Effector memory CD4-positive, alpha-beta T cell (primary cell): ENCODE data around the gene RXRG.

Source experiments
- DNase-seq, 3 donors: peaks; one replicate each; pipeline ENCODE4 v3.0.0-alpha.2; 2020
- H3K27ac ChIP-seq: 2 replicates; pipeline ENCODE4 v1.7.0; 2013; ENCODE audit warnings: mild to moderate bottlenecking, low read length, moderate library complexity; ENCODE audit not compliant: insufficient read depth, poor library complexity, severe bottlenecking
- H3K27me3 ChIP-seq: replicated peaks from 2 replicates; pipeline ENCODE4 v1.7.0; 2013; ENCODE audit warnings: mild to moderate bottlenecking, low read length; ENCODE audit not compliant: insufficient read depth, control insufficient read depth, poor library complexity, severe bottlenecking
- H3K36me3 ChIP-seq: 2 replicates; pipeline ENCODE4 v1.7.0; 2013; ENCODE audit warnings: mild to moderate bottlenecking, low read length, moderate library complexity; ENCODE audit not compliant: control insufficient read depth, insufficient read depth
- H3K4me1 ChIP-seq: 2 replicates; pipeline ENCODE4 v1.7.0; 2013; ENCODE audit warnings: low read length, mild to moderate bottlenecking; ENCODE audit not compliant: control insufficient read depth, insufficient read depth, poor library complexity, severe bottlenecking
- H3K4me3 ChIP-seq: 2 replicates; pipeline ENCODE4 v1.7.0; 2013; ENCODE audit warnings: low read length, low read depth, mild to moderate bottlenecking; ENCODE audit not compliant: insufficient read depth, poor library complexity, severe bottlenecking
- H3K9me3 ChIP-seq: 2 replicates; pipeline ENCODE4 v1.7.0; 2013; ENCODE audit warnings: mild to moderate bottlenecking, low read length, moderate library complexity; ENCODE audit not compliant: control insufficient read depth

RXRG gene

DNA sequence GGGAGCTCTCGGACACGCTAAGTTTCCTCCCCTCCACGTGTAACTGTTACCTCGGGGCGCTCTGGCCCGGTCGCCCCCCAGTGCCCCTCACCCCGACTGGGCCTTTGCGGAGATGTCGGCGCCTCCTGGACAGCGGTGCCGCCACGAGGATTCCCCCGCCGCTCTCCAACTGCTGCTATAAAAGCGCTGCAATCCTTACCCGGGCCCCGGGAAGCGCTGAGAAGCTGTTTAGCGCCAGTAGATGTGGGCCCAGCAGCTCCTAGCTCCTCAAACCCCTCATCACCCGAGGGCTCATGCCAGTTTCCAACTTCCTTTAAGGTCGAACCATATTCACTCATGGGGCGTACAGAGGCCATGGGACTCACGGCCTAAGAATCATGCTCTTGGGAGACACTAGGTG, 88.0 kb downstream of the RXRG start:
- no peak for DNase-seq
- H3K27me3 ChIP-seq = peaks cover 34% of the 10 kb centered on the region
- H3K4me1 ChIP-seq = peaks cover 5% of the 10 kb centered on the region
- no peaks in the 10 kb centered on the region for H3K9me3 ChIP-seq
- H3K27ac ChIP-seq = no peak overlapping the region
- H3K4me3 ChIP-seq = no peak overlapping the region
- no peaks in the 10 kb centered on the region for H3K36me3 ChIP-seq

DNA sequence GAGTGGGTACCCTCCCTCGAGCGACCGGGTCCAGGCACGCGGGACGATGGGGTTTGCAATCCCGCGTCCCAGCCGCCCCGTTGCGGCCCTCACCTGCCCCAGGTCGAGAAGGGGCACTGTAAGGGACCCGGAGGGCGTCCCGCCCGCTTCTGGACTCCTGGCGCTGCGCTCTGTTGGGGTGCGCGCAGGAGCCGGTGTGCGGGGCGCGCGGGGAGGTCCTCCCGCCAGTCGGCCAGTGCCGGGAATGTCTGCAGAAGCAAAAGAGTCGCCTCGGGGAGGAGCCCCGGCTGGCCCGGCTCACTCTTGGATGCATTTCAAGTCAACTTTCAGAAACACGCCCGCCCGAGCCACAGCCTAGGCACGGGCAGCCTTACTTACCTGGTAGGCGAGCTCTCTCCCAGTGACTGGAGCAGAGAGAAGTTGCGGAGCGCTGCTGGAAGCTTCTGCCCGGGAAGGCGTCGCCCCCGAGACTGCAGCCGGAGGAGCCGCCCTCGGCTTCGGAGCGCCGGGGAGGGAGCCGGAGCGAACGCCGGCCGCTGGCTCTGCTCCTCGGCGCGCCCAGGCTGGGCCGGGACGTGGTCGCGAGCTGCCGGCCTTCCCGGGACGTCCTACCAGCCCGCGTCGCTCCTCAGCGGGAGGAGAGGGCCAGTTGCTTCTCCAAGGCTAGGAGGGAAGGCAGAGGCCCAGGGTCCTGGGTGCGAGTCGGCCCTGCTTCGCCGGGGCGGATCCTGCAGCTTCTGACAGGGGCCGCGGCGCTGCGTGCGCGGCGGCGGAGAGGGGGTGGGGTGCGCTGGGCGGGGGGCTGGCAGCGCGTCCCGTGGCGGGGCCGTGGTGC, 88.7 kb downstream of the RXRG start, which contains the start of gene LMX1A:
LMX1A (minus strand) TSS at position 739 of the 835 bp plus-strand sequence. CDS start 1,156 bp downstream, outside the sequence.
- Histone ChIP-seq H3K9me3 (no peaks in the 10 kb centered on the region), H3K36me3 (no peaks in the 10 kb centered on the region), H3K27ac (no peak within 1 kb of the TSS), H3K27me3 (peaks cover 34% of the 10 kb centered on the region), H3K4me3 (no peak within 1 kb of the TSS), H3K4me1 (peaks cover 5% of the 10 kb centered on the region)
- DNase-seq = no peak

DNA sequence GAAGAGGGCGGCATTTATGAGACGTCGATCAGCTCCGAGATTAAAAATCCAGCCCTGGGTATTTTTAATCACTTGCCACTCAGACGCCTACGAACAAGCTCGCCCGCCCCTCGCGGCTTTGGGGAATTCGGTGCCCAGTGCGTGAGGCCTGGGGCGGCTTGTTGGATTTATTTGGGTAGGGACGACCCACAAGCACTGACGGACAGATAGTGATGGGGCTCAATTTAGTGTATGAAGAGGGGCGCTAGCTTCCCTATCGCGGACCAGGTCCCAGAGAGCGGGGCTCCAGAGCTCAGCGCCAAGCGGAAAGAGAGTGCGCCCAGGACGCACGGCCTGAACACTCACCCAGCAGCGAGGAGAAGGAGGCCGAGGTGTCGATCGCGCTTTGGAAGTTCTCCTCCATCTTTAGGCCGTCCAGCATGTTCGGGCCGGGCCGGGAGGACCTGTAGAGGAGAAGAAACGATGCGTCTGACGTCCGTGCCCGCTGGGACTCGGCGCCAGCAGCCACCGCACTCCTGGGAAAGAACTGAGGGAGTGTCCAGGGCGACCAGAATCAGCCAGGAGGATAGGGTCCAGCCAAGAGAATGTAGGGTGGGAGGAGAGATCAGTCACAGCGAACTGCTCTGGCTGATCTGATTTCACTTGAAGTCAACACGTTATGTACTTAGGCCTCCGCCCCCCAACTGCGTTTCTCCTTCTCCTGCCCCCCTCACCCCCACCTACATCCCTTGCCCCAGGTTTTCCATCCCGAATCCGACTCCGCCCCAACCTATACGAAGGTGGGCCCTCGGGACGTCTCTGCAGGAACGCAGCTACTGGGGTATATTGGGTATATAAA, 89.6 kb downstream of the RXRG start:
- H3K4me3 ChIP-seq = no peak overlapping the region

DNA sequence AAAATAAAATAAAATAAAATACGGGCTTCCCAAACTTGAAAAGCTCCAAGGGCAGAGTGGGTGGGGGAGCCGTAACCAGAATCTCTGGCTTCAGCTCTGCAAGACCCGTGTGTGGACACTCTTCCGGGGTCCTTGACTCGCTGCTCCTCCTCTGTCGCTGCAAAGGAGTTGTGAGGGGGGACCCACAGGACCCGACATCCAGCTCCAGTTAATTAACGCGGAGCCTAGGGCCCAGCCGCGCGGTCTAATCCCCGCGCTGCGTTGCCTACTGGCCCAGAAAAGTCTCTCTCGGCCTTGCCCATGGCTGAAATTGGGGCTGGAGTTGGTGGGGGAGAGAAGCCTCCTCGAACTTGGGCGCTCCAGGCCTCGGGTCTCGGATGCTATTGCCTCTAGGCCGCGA, 90.2 kb downstream of the RXRG start:
- peaks cover 5% of the 10 kb centered on the region for H3K4me1 ChIP-seq
- no peaks in the 10 kb centered on the region for H3K36me3 ChIP-seq
- no peak for DNase-seq
- no peak overlapping the region for H3K4me3 ChIP-seq
- H3K27me3 ChIP-seq = peaks cover 34% of the 10 kb centered on the region
- no peaks in the 10 kb centered on the region for H3K9me3 ChIP-seq
- no peak overlapping the region for H3K27ac ChIP-seq

More for the DNA sequence above, 89.6 kb downstream of the RXRG start:
- no peak for DNase-seq
- Histone ChIP-seq H3K27ac (no peak overlapping the region), H3K36me3 (no peaks in the 10 kb centered on the region), H3K4me1 (peaks cover 5% of the 10 kb centered on the region), H3K27me3 (peaks cover 34% of the 10 kb centered on the region), H3K9me3 (no peaks in the 10 kb centered on the region)

DNA sequence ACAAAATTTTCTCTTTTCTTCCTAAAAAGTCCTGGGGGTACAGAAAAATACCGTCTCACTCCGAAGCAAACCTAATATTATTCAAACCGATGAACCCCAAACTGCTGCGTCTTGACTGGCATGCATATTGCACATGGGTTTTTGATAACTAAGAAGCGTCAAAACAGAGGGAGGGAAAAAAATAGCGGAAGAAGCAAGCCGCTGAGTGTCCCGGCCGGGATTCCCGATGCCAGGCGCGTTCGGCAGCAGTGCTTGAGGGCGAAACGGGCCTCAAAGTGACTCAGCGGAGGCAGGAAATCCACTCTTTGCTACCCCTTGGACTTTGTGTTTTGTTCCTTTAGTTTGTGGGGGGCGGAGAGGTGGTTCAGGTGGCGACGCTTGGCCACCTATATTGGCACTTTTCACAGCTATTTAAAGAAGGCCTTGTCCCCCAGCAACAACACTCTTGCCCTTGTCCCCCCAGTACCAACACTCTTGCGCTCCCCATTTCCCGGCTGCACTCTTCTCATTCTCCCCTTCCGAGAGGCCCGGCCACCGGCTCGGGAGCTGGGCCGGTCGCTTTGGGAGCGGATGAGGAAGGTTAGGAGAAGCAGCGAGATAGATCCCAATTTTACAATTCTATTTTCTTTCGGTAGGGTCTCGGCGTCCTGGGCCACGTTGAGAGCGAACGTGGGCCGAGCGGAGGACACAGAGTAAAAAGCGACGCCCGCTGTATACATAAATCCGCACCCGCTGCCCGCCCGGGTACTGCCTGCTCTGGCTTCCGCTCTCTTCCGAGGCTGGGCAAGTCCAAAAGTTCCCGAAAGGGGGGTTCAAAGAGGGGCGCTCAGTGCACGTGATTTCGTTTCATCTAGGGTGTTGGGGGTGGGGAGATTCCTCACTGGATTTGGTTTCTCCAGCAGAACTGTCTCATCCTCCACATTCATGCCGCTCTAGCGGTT, 90.9 kb downstream of the RXRG start:
- Histone ChIP-seq H3K4me1 (peaks cover 5% of the 10 kb centered on the region), H3K36me3 (no peaks in the 10 kb centered on the region), H3K4me3 (no peak overlapping the region), H3K9me3 (no peaks in the 10 kb centered on the region), H3K27me3 (peaks cover 34% of the 10 kb centered on the region), H3K27ac (no peak overlapping the region)
- DNase-seq = no peak

DNA sequence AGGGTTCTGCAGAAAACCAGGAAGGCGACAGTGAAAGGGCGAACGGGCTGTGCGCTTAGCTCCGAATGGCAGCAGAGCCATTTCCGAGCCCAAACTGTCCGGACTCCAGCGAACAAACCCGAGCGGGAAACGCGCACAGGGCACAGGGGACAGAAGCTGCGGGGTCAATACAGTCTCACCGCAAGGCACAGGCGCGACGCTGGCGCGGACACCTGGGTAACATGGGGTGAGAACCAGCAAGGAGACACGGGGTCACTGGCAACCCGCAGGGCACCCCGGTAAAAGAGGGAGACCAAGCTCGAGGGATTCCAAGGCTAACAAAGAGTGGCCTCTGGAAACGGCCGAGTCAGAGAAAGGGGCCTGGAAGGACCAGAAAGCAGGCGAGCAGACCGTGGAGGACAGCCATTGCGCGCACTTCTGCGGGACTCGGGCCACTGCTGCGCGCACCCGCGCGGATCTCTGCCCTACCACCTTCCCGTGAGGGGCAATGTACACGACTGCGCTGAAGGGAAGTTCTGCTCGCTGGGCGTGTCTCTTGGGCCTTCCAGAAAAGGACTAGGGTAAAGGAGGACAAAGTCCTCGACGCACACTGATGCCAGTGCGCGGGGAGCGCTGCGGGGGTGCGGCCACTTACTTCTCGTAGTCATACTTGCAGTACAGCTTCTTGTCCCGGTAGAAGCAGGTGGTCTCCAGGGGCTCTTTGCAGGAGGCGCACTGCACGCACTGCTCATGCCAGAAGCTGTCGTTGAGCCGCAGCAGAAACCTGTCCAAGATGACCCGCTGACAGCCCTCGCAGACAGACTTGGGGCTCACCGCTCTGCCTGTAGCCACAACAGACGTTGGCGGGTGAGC, 92.3 kb downstream of the RXRG start:
- no peak for DNase-seq
- Histone ChIP-seq H3K4me1 (peaks cover 5% of the 10 kb centered on the region), H3K4me3 (no peak overlapping the region), H3K36me3 (no peaks in the 10 kb centered on the region), H3K27me3 (peaks cover 36% of the 10 kb centered on the region), H3K27ac (no peak overlapping the region), H3K9me3 (no peaks in the 10 kb centered on the region)

DNA sequence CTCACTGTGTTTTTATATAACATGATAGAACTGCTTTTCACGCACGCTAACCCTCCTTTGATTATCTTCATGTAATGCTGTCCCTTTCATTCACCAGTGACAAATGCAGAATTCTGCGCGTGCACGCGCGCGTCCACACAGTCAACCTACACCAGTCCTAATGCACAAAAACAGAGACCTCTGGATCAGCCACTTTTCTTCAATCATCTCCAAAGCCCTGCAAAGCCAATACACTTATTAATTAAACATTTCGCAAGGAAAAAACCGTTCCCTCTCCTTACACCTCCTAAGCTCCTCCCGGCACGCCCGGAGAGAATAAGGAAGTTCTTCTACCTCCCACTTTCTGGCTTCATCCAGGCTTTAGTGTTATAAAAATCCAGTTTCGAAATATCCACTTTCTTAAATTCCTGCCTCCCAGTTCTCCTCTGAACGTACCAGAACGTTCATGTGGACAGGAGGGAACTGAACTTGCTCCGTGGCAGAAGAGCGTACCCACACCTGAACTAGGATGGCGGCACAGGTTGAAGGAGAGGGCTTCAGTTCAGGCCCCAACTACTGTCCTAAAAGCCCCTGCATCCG, 93.0 kb downstream of the RXRG start:
- DNase-seq = no peak
- H3K4me3 ChIP-seq = no peak overlapping the region
- peaks cover 5% of the 10 kb centered on the region for H3K4me1 ChIP-seq
- H3K9me3 ChIP-seq = no peaks in the 10 kb centered on the region
- H3K27ac ChIP-seq = no peak overlapping the region
- H3K36me3 ChIP-seq = no peaks in the 10 kb centered on the region
- peaks cover 29% of the 10 kb centered on the region for H3K27me3 ChIP-seq
